Mesothelial cell of epicardium (in vitro differentiated cells): ENCODE data around the gene COL13A1. TPM values are rescaled to one million over a fixed set of nuclear protein-coding genes. Genes with fewer than 3 reads are reported as not detected.

Experiments
- DNase-seq, 2 experiments: peaks; one replicate each; pipeline ENCODE4 v3.0.0; 2021; ENCODE audit warnings: low spot score in 2 of 2; ENCODE audit not compliant: unreplicated experiment in 2 of 2
- H3K27ac Mint-ChIP-seq: 2 replicates; pipeline ENCODE4 v1.8.0; 2021; ENCODE audit warnings: mixed read lengths
- H3K27me3 Mint-ChIP-seq: 2 replicates; pipeline ENCODE4 v1.8.0; 2021; ENCODE audit warnings: low read depth, mixed read lengths
- H3K36me3 Mint-ChIP-seq: 2 replicates; pipeline ENCODE4 v1.8.0; 2021; ENCODE audit warnings: mixed read lengths
- H3K4me1 Mint-ChIP-seq: 2 replicates; pipeline ENCODE4 v1.8.0; 2021; ENCODE audit warnings: mixed read lengths
- H3K4me3 Mint-ChIP-seq: 2 replicates; pipeline ENCODE4 v1.8.0; 2021; ENCODE audit warnings: mild to moderate bottlenecking, moderate library complexity, mixed read lengths
- H3K9me3 Mint-ChIP-seq: 2 replicates; pipeline ENCODE4 v1.8.0; 2021; ENCODE audit warnings: mixed read lengths
- total RNA-seq: library from RNA; stranded (reverse); gene quantifications from 3 replicates; pipeline ENCODE4 v1.2.1, GENCODE V29; 2021
- TF ChIP-seq, protein P1 (sequence below): fragments of 200-600 bp; sonication (generic); IDR thresholded peaks from one replicate; pipeline ENCODE4 v1.5.0; 2021; ENCODE audit warnings: antibody characterized with exemption; ENCODE audit not compliant: unreplicated experiment

The COL13A1 gene
- total RNA-seq, 1 donor from 2014 or later: 14.4 TPM

DNA sequence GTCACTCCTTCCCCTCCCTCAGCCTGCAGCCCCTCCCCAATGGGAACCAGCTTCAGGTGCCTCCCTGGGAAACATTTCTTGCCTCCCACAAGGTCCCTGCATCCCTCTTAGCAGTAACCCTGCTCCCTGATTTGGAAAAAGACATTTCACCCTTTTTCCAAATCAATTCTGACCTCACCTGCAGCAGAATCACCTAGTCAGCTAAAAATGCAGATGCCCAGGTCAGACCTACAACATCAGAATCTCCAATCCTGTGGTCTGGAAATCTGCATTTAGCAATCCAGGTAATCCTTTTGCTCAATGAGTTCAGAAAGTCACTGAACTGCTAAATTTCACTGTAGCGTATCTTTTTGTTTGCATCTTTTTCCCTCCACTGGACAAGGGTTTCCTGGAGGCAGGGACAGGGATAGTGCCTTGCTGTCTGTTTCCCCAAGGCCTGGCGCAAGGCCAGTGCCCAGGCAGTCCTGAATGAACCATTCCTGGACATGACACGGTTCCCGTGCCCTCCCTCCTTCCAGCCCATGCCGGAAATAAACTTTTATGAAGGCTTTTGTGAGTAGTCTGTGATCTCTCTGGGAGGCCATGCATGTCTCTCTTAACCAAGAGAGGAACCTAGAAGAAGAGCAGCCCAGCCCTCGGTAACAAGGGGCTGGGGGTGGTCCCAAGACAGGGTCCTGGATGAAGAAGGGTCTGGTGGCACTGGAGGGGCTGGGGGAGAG lies 44.0 kb downstream of the COL13A1 start:
- H3K9me3 Mint-ChIP-seq: no peaks in the 10 kb centered on the region
- DNase-seq: no peak
- H3K4me1 Mint-ChIP-seq: peaks cover 35% of the 10 kb centered on the region
- TF ChIP-seq, protein P1, sequence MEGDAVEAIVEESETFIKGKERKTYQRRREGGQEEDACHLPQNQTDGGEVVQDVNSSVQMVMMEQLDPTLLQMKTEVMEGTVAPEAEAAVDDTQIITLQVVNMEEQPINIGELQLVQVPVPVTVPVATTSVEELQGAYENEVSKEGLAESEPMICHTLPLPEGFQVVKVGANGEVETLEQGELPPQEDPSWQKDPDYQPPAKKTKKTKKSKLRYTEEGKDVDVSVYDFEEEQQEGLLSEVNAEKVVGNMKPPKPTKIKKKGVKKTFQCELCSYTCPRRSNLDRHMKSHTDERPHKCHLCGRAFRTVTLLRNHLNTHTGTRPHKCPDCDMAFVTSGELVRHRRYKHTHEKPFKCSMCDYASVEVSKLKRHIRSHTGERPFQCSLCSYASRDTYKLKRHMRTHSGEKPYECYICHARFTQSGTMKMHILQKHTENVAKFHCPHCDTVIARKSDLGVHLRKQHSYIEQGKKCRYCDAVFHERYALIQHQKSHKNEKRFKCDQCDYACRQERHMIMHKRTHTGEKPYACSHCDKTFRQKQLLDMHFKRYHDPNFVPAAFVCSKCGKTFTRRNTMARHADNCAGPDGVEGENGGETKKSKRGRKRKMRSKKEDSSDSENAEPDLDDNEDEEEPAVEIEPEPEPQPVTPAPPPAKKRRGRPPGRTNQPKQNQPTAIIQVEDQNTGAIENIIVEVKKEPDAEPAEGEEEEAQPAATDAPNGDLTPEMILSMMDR: no peak
- no peaks in the 10 kb centered on the region for H3K36me3 Mint-ChIP-seq
- H3K27ac Mint-ChIP-seq: peak overlapping the region; percentile 50
- H3K27me3 Mint-ChIP-seq: no peaks in the 10 kb centered on the region
- H3K4me3 Mint-ChIP-seq: no peak overlapping the region

DNA sequence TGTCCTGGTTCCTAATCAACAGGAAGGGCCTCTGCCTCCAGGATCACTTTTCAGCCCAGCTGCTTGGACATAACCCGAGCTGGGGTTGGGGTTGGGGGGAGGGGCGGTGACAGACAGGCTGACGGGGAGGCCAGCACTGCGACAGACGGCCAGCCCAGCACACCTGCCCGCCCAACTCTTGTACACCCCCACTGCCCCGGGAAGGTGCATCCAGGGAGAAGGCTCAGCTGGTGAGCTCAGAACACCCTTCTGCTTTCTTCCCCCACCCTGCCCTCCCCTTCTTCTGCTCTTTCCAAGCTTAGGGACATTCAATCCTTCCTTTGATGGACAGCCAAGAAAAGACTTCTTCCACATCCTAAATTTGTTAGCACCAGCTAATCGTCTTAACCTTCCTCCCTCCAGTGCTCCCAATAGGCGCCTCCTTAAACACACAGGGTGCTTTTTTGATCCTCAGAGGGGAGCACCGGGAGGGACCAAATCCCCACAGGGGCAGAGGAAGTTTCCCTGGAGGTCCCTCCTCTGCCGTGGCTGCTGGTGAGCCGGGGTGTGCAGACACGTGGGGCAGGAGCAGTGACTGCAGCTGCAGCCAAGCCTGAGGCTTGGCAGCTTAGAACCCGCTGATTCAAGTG lies 44.7 kb downstream of the COL13A1 start:
- H3K27me3 Mint-ChIP-seq: no peaks in the 10 kb centered on the region
- no peak overlapping the region for H3K4me3 Mint-ChIP-seq

DNA sequence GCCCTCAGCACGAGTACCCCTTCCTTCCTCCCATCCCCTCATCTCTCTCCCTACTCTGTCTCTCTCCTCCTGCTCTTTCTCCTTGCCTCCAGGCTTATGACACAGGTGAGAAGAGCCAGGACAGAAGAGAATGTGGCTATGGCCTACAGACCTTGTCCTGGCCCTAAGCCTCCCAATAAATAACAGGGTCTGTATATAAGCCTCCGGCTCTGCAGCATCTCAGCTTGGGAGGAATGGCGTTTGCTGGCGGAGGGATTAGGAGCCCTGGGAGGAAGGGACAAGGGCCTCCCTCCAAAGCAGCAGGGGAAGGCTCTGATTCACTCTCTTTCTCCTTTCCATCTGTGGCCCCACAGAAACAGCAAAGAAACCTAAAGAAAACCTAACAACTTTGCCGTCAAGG lies 45.8 kb downstream of the COL13A1 start:
- Mint-ChIP-seq H3K4me1 (peaks cover 33% of the 10 kb centered on the region), H3K36me3 (no peaks in the 10 kb centered on the region), H3K27me3 (no peaks in the 10 kb centered on the region), H3K9me3 (no peaks in the 10 kb centered on the region), H3K27ac (no peak overlapping the region), H3K4me3 (no peak overlapping the region)
- TF ChIP-seq, protein P1: no peak
- no peak for DNase-seq

More for the DNA sequence above, 44.7 kb downstream of the COL13A1 start:
- Mint-ChIP-seq H3K27ac (peak overlapping the region; percentile 50), H3K36me3 (no peaks in the 10 kb centered on the region), H3K4me1 (peaks cover 33% of the 10 kb centered on the region), H3K9me3 (no peaks in the 10 kb centered on the region)
- DNase-seq: no peak
- TF ChIP-seq, protein P1: no peak

DNA sequence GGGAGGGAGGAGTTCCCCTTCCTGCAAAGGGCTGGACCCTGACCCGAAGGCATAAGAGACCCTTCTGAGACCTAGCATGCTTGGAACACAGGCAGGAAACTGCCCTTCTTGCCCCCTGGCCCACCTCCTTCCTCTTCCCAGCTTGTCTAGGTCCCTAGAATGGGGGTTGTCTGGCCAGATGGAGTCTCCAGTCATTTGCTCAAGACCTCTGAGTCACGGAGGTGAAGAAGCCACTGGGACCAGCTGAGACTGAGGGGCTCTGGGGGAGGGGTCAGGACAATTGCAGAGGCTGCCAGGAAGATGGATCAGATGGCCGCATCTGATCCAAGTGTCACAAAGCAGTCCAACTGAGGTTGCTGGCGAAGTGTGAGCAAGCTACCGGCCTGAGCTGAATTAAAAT lies 46.2 kb downstream of the COL13A1 start:
- no peak overlapping the region for H3K4me3 Mint-ChIP-seq
- no peak for DNase-seq
- no peak overlapping the region for H3K27ac Mint-ChIP-seq
- TF ChIP-seq, protein P1: no peak
- H3K9me3 Mint-ChIP-seq: no peaks in the 10 kb centered on the region
- peaks cover 34% of the 10 kb centered on the region for H3K4me1 Mint-ChIP-seq
- no peaks in the 10 kb centered on the region for H3K36me3 Mint-ChIP-seq
- H3K27me3 Mint-ChIP-seq: no peaks in the 10 kb centered on the region

DNA sequence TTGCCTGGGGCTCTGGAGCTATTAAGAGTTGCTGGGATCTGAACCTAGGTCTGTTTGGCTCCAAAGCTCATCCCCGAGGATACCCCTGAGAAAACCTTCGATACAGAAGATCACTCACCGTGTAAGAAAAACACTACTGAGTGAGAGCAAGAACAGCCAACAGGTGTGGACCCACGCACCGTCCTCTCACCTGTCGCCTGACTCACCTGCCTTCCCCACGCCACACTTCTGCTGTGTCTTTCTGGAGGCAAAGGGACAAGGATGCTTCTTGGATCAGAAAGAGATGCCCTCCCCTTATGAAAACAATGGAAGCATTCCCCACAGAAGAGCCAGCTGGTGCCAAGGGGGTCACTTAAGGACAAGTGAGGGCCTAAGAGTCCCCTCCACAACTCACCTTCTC lies 46.7 kb downstream of the COL13A1 start:
- Mint-ChIP-seq H3K4me3 (no peak overlapping the region), H3K9me3 (no peaks in the 10 kb centered on the region), H3K36me3 (no peaks in the 10 kb centered on the region), H3K27me3 (no peaks in the 10 kb centered on the region), H3K4me1 (peaks cover 38% of the 10 kb centered on the region), H3K27ac (no peak overlapping the region)
- TF ChIP-seq, protein P1: no peak
- no peak for DNase-seq
